NOMO-1 treated with DMSO at 0.1 percent for 48 hours (cell line): ENCODE data around the gene PPFIA1.
"Not testable (repeated sequence)": the region's sequence is repeated elsewhere in the genome, so short reads cannot be mapped to it uniquely, and the experiment has no call there.

Source experiments
- DNase-seq: peaks from one replicate; lab custom pipeline; 2025; ENCODE audit not compliant: unreplicated experiment; lab: John Stamatoyannopoulos, UW

Gene PPFIA1

DNA sequence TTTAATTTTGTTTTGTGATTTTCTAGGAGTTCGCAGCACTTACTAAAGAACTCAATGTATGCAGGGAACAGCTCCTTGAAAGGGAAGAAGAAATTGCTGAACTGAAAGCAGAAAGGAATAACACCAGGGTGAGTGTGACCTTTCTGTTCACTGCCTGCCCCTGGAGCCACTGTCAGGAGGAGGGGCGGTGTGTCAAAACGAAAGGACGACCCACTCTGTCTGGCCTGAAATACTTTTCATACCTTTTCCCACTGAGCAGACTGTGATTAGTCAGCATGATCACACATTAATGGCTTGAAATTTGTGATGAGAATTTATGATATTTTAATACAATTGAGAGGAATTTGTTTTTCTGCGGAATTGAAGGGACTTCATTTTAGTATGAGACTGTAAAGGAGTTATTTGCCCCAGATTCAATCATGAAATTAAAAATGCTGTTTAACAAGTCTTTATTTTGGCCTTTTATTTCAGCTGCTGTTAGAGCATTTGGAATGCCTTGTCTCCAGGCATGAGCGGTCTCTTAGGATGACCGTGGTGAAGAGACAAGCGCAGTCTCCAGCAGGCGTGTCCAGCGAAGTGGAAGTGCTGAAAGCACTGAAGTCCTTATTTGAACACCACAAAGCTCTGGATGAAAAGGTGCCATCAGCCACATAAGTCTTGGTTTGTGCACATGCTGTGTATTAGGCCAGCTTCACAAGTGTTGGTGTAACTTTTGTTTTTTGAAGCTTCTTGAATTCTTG lies 54.1 kb downstream of the PPFIA1 start:
- no peak for DNase-seq

DNA sequence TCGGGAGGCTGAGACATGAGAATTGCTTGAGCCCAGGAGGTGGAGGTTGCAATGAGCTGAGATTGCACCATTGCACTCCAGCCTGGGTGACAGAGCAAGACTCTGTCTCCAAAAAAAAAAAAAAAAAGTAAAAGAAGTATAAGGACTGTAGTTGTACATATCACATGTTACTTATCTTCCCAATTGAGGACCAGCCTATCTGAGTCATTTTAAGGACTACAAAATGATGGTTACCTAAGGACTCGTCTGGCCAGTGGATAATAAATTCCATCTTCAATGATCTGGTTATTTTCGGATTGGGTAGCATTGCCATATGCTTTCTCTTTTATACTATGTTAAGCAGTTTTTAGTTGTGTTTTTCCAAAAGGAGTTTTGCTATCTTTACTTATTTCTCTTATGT lies 55.3 kb downstream of the PPFIA1 start:
- no peak for DNase-seq

DNA sequence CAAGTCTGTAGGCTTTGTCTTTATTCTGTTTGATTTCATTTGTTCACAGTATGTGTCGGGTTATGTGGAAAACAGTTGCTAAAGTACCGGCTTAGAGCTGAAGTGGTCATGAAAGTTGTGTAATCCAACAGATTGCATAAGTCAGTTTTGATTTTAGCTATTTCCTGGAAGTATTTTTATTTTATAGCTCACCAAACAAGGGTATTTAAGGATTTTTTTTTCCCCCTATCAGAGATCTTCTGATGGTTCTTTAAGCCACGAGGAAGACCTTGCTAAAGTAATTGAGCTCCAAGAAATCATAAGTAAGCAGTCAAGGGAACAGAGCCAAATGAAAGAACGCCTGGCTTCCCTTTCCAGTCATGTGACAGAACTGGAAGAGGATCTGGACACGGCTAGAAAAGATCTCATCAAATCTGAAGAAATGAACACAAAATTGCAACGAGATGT lies 55.9 kb downstream of the PPFIA1 start:
- peak; percentile 73 for DNase-seq

DNA sequence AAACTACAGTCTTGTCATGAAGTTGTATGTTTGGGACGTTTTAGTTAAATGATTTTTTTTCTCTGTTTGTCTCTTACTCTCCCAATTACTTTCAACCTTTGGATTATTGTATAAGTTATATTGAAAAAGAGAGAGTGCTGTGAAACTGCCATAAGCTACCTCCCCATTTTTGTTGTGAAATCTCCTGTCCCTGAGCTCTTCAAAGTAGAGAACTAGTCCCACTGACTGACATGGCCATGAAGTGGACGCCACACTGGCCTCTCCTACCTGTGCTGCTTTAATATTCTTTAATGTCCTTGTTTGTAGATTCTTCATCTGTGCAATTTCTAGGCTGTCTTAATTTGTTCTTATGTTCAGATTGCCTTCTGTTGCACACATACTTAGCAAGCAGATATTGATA lies 56.3 kb downstream of the PPFIA1 start:
- no peak for DNase-seq

DNA sequence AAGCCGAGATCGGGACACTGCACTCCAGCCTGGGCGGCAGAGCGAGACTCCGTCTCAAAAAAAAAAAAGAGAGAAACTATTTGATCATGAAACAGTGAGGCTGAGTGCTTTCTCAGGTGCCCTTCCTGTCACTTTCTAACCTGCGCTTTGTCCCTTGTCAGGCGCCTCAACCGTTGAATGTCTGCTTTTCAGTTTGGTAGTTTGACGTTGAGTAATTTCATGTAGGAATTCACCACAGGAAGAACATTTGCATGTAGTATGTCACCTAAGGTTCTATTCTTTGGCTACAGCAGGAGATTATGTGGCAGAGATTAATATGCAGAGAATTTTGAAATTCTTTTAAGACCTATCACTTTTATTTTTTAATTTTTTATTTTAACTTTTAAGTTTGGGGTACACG lies 57.2 kb downstream of the PPFIA1 start:
- no peak for DNase-seq

DNA sequence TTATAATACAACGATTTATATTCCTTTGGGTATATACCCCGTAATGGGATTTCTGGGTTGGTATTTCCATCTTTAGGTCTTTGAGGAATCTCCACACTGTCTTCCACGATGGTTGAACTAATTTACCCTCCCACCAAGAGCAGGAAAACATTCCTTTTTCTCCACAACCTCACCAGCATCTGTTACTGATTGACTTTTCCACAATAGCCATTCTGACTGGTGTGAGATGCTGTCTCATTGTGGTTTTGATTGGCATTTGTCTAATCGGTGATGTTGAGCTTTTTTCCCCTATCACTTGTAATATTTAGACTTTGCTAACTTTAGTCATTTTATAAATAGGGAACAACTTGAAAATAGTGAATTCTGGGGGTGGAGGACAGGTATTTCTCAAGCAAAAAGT lies 58.1 kb downstream of the PPFIA1 start:
- DNase-seq = no peak

DNA sequence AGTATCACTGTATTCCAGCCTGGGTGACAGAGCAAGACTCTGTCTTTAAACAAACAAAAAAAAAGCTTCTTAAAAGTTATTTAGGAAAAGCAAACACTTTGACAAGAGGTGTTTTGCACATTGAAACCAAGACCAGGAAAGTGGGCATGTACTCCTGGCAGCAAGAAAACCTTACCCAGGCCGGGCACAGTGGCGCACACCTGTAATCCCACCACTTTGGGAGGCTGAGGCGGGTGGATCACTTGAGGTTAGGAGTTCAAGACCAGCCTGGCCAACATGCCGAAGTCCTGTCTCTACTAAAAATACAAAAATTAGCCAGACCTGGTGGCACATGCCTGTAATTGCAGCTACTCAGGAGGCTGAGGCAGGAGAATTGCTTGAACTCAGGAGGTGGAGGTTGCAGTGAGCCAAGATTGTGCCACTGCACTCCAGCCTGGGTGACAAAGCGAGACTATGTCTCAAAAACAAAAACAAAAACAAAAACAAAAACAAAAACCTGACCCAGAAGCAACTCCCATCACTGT lies 60.9 kb downstream of the PPFIA1 start:
- DNase-seq = not testable (repeated sequence)

DNA sequence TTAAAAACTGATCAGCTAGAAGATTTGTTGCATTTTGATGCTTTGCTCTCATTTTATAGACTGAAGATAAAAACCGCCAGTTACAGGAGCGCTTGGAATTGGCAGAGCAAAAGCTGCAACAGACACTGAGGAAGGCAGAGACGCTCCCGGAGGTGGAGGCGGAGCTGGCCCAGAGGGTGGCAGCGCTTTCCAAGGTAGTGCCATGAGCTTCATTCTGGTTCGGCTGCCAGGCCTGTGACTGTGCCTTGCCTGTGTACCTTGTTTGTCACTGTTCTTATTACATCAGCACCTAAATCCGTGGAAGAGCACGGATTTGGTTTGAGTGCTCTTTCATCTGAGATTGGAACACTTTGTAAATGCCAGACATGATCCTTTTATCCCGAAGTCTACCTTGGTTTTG lies 61.4 kb downstream of the PPFIA1 start:
- no peak for DNase-seq

DNA sequence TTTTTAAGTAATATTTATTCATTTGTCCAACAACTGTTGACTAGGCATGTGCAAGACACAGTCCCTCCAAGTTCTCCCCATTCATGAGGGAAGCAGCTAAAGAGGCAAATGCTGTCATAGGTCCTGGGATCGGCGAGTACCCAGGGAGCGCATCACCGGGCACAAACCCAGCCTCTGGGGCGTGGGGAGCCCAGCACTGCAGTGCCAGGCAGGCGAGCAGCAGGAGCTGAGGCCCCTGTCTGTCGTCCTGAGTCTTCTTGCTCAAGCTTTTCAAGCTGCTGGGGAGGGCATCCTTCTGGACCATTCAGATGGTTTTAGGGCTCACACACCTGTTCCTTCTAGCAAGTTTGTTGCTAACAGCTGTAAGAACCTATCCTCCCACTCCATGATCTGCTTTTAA lies 62.1 kb downstream of the PPFIA1 start:
- DNase-seq = no peak

DNA sequence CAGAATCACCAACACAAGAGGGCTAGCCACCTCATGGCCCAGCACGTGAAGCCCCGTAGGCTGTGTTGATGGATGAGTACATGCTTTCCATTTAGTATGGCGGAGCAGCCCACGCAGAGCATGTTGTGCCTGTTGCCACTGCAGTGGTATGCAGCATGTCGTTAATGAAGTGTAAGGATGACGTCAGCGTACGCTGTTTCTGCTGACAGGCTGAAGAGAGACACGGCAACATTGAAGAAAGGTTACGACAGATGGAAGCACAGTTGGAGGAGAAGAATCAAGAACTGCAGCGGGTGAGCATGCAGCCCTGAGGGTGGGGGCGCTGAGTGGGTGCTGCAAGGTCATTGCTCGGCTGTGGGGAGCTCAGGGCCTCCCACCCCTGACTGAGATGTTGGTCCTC lies 62.8 kb downstream of the PPFIA1 start:
- DNase-seq = no peak

DNA sequence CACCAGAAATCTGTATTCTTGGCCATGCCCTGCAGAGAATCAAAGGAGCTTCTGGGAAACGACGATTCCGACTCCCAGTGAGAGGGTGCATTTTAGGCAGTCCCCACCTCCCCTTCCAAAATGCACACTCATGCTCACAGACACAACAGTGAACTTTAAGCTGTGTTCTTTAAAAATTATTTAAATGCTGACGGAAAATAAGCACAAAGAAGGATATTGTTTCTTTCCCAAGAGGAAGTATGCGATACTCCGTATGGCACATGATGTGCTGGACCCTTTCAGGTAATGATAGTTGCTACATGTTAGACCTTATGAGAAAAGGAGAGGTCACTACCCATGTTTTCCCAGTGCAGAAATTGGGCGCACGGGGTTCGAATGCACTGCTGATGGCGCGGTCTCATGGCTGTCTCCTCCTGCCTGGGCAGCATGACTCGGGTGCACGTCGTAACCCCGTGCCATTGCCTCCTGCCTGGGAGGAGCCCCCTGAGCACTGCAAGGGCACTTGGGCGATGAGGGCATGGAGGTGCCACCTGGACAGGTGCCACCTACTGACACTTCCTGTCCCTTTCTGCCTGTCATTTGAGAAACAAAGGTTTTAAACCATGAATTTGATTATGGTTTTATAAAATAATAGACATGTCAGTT lies 64.0 kb downstream of the PPFIA1 start:
- no peak for DNase-seq

DNA sequence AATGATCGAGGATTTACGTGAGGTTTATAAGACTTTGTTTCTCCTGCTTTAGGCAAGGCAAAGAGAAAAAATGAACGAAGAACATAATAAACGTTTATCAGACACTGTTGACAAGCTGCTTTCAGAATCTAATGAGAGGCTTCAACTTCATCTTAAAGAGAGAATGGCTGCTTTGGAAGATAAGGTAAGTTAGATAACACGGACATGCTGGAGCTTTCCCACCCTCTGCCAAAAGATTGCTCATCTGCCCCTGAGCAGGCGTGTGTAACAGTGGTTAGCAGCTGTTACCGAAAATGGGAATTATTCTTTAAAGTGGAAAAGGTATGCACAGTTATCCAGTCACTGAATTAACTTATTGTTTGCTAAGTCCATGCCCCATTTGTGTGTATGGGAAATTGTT lies 65.0 kb downstream of the PPFIA1 start:
- no peak for DNase-seq

DNA sequence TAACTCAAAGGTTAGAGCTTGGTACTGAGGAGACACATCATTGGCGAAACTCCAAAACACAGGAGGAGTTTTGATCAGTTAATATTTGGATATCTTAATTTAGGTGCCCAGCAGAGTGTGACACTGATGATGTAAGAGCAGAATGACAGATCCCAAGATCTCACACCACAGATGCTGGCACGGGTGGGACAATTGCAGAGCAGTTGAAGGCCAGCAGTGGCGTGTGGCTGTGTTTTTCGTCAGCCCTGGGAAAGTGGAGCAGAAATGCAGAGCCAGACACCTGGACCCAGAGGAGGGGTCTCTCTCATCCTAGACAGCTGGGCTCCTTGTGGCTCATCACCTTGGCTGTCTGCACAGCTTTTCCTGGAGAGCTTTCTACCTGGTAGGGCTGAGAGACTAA lies 68.1 kb downstream of the PPFIA1 start:
- no peak for DNase-seq

DNA sequence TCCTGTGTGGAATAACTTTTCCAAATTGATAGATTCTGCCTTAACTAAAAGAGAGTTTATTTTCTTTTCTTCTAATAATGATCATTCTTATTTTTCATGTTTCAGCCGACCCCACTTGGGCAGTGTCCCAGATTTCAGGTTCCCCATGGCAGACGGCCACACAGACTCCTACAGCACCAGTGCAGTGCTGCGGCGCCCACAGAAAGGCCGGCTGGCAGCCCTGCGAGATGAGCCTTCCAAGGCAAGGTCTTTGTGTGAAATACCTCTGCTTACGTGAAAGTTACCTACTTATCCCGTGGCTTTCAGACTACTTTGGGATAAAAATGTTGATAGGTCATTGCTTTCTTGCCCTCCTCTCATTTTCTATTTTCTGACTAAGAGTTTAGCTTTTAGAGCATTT lies 68.6 kb downstream of the PPFIA1 start:
- DNase-seq = no peak

DNA sequence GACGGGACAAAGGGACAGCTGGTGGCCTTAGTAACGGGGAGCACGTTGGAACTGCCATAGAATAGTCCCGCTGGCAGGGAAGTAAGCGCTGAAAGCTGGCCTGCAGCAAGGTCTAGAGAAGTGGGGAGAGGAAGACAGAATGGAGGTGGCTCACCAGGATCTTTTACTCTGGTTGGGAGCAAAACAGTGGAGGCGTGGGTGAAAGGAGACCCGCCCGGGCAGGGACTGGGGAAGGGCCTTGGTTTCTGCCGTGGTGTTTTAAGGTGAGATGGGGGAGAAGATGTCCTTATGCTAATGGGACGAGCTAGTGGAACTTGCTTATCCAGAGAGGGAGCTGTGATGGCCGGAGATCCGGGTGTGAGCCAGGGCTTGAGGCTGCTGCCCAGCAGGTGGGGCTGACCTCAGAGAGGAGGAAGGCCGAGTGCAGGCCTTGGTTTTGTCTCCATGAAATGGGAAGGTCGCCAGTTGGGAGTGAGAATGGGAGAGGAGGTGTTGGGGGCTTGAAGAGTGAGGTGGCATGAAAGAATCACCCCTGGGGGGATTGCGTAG lies 71.5 kb downstream of the PPFIA1 start:
- DNase-seq = no peak

DNA sequence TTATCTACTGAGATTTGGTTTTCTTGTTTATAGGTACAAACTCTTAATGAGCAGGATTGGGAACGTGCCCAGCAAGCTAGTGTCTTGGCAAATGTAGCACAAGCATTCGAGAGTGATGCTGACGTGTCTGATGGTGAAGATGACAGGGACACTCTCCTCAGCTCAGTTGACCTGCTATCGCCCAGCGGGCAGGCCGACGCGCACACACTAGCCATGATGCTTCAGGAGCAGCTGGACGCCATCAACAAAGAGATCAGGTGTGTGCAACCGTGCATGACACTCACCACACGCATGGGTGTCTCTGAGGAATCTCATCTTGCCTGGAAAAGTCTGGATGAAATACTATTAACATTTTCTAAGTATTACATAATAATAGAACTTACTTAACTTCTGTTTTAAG lies 73.1 kb downstream of the PPFIA1 start:
- DNase-seq = no peak

DNA sequence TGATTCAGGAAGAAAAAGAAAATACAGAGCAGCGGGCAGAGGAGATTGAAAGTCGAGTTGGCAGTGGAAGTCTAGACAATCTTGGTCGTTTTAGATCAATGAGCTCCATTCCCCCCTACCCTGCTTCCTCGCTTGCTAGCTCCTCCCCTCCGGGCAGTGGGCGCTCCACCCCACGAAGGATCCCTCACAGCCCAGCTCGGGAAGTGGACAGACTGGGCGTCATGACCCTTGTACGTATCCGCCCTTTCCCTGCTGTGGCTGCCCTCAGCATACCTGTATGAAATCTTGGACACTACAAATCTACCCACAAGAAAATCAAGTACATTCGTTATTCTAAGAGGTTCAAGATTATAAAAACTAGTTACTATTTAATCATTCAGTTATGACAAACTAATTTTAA lies 77.7 kb downstream of the PPFIA1 start:
- no peak for DNase-seq

DNA sequence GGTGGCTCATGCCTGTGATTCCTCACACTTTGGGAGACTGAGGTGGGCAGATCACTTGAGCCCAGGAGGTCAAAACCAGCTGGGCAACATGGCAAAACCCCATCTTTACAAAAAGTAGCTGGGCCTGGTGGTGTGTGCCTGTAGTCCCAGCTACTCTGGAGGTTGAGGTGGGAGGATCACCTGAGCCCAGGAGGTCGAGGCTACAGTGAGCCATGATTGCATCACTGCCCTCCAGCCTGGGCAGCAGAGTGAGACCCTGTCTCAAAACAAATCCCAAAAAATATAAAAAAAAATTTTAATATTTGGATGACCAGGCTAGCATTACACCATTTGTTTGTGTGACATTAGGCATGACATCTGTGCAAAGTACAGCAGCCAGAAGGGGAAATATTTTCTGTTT lies 78.1 kb downstream of the PPFIA1 start:
- DNase-seq = no peak

DNA sequence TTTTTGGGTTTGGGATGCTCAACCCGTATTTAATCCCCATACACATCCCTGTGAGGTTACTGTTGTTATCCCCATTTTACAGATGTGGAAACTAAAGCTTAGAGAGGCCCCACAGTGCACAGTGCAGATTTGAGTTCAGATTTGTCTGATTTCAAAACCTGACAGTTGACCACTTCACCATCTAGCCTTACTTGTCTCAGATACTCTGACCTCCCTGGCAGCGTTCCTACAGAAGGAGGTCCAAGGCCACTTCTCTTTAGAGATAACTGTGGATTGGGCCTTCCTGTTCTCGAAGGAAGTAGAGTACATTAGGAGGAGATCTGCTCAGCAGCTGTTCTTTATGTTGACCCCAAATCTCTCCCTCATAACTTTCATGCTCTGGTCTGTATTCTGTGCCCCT lies 81.2 kb downstream of the PPFIA1 start:
- no peak for DNase-seq

DNA sequence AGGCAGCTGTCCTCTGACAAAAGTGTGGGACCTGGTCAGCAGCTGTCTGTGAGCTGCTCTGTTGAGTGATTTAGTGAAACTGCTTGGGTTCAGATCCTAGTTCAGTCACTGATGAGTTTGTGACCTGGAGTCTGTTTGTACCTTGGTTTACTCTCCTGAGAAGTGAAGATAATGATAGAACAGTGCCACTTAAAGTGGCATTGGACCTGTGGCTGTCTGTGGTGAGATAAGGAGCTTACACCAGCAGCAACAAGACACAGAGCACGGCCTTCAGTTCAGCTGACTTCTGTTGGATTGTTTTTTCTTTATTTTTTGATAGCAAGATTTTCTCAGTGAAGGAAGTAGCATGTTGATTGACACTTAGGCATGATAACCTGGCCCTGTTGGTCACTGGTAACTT lies 81.6 kb downstream of the PPFIA1 start:
- DNase-seq = no peak

DNA sequence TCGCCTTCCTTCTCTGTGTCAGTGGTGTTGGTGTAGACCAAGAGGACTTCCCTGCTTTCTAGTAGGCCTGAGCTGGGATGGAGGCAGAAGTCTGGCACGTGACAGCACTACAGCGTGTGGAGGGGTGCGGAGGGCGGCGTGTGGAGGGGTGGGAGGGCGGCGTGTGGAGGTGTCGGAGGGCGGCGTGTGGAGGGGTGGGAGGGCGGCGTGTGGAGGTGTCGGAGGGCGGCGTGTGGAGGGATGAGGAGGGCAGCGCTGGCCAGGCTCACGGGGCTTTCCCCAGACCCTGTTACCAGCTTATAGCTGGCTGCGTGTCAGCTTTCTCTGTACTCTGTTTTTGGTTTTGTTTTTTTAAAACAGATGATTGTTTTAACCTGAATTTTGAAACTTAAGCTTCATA lies 82.1 kb downstream of the PPFIA1 start:
- DNase-seq = no peak

DNA sequence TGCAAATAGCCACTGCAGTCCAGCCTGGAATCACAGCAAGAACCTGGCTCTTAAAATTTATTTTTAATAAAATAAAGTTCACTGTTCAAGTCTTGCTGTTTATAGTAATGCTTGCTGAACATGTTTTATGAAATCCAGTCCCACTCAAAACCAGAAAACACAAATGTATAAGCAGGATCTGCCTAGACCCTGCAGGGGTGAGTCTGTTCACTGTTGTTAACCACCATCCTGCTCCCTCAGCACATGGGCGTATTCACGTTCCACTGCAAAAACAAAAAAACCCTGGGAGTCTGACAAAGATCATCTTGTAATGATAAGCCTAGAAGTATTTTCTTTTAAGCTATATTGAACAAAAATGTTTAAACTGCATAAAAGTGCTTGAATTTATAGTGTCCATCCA lies 82.8 kb downstream of the PPFIA1 start:
- no peak for DNase-seq
